22Rv1 (cell line): ENCODE results near the gene HPGDS.

Experiments
- CTCF ChIP-seq: fragments of 450-650 bp; IDR thresholded peaks from 2 replicates; pipeline ENCODE4 v1.5.1; 2017; ENCODE audit warnings: mild to moderate bottlenecking
- ZFX ChIP-seq: fragments of 450-650 bp; IDR thresholded peaks from 2 replicates; pipeline ENCODE4 v1.6.1; 2017; ENCODE audit warnings: antibody characterized with exemption, borderline replicate concordance

GRCh38 chr4:94256828-94257227 lies 85.8 kb downstream of the HPGDS start:
- peak; percentile 50 for TF ChIP-seq CTCF
- TF ChIP-seq ZFX: no peak
